ENCODE data around the gene TNFRSF12A. TPM values are rescaled to one million over a fixed set of nuclear protein-coding genes. Genes with fewer than 3 reads are reported as not detected.
A peak's percentile ranks its signal among the peaks of the same experiment; 100 is the strongest.

The TNFRSF12A gene
- total RNA-seq, 1 donor from 2014 or later: 74.9 TPM

DNA sequence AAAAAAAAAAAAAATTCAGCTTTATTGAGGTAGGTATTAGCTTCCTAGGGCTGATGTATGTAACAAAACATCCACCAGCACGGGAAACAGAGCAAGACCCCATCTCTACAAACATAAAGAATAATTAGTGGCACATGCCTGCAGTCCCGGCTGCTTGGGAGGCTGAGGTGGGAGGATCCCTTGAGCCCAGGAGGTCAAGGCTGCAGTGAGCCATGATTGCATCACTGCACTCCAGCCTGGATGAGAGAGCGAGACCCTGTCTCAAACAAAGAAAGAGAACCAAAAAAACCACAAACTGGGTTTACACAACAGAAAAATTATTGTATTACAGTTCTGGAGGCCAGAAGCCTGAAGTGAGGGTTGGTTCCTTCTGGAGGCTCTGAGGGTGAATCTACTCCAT, 22.2 kb downstream of the TNFRSF12A start:
- ATAC-seq: no peak
- Histone ChIP-seq H3K27me3 (peaks cover 77% of the 10 kb centered on the region), H3K4me3 (no peak overlapping the region), H3K4me1 (peaks cover 12% of the 10 kb centered on the region), H3K36me3 (no peaks in the 10 kb centered on the region), H3K9me3 (no peaks in the 10 kb centered on the region), H3K27ac (no peak overlapping the region)
- TF ChIP-seq, protein P1, sequence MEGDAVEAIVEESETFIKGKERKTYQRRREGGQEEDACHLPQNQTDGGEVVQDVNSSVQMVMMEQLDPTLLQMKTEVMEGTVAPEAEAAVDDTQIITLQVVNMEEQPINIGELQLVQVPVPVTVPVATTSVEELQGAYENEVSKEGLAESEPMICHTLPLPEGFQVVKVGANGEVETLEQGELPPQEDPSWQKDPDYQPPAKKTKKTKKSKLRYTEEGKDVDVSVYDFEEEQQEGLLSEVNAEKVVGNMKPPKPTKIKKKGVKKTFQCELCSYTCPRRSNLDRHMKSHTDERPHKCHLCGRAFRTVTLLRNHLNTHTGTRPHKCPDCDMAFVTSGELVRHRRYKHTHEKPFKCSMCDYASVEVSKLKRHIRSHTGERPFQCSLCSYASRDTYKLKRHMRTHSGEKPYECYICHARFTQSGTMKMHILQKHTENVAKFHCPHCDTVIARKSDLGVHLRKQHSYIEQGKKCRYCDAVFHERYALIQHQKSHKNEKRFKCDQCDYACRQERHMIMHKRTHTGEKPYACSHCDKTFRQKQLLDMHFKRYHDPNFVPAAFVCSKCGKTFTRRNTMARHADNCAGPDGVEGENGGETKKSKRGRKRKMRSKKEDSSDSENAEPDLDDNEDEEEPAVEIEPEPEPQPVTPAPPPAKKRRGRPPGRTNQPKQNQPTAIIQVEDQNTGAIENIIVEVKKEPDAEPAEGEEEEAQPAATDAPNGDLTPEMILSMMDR (IDR thresholded peaks at IDR 0.05): no peak
- intact Hi-C loops (cut with DNase I): no loop called here
- no peak for DNase-seq

DNA sequence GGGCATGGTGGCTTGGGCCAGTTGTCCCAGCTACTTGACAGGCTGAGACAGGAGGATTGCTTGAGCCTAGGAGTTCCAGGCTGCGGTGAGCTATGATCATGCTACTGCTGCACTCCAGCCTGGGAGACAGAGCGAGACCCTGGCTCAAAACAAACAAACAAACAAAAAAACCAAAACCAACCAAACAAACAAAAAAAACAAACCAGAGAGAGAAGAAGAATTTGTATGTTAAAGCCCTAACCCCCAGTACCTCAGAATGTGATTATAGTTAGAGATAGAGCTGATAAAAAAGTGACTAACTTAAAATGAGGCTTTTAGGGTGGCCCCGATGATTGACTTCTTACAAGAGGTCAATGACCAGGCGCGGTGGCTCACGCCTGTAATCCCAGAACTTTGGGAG, 24.5 kb downstream of the TNFRSF12A start:
- peaks cover 12% of the 10 kb centered on the region for H3K4me1 ChIP-seq
- H3K27ac ChIP-seq: no peak overlapping the region
- TF ChIP-seq, protein P1 (IDR thresholded peaks at IDR 0.05): no peak
- intact Hi-C loops (cut with DNase I): no loop called here
- DNase-seq: no peak
- ATAC-seq: no peak
- H3K36me3 ChIP-seq: no peaks in the 10 kb centered on the region
- peaks cover 76% of the 10 kb centered on the region for H3K27me3 ChIP-seq
- H3K9me3 ChIP-seq: no peaks in the 10 kb centered on the region
- no peak overlapping the region for H3K4me3 ChIP-seq

DNA sequence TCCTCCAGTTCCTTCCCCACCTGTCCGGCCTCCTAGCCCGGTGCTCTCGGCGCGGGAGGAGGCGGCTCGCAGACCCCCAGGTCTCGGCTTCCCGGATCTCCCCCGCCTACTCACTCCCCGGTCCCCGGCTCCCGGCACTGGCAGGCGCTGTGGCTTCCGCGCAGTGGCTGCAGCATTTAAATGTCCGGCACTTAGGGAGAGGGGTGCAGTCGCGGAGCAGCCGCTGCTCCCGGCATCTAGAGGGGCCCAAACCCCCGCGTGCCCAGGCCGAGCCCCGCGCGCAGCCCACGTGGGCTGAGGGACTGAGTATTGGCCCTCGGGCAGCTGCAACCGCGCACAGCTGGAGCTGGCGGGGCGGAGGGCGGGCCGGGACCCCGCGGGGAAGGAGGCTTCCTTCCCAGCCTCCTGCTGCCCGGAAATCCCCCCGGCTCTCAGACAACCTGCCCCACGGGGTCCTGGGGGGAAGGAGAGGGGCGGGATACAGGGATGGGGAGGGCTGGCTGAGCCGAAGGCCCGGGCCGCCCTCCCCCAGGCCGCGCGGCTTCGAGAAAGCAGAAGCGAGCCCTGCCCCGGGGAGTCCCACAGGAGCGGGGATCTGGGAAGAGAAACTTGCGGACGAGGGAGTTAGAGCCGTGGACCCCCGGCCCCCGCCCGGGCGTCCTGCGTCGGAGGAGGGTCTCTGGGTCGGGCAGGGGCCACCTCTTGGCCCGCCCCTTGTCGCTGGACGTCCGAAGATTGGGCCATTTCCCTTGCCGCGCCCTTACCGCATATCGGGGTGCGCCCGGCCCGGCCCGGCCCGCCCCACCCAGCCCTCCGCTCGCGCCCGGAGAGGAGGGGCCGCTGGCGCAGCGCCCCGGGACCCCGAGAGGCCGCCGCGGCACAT, 25.8 kb downstream of the TNFRSF12A start, which contains the start of gene MMP25:
Gene MMP25 (plus strand): TSS at position 804 of the 883 bp plus-strand sequence. CDS start 357 bp downstream, outside the sequence.
- peak; percentile 75 for DNase-seq
- Histone ChIP-seq H3K27me3 (peaks cover 78% of the 10 kb centered on the region), H3K36me3 (no peaks in the 10 kb centered on the region), H3K4me1 (peaks cover 12% of the 10 kb centered on the region), H3K4me3 (peak within 1 kb of the TSS; percentile 53), H3K27ac (peak within 1 kb of the TSS; percentile 42), H3K9me3 (no peaks in the 10 kb centered on the region)
- TF ChIP-seq, protein P1 (IDR thresholded peaks at IDR 0.05): no peak
- intact Hi-C loops (cut with DNase I): no loop called here
- ATAC-seq: peak; percentile 68

- Histone ChIP-seq H3K9me3 (no peaks in the 10 kb centered on the region), H3K36me3 (no peaks in the 10 kb centered on the region), H3K27me3 (peaks cover 70% of the 10 kb centered on the region), H3K27ac (no peak overlapping the region), H3K4me3 (peak overlapping the region; percentile 53), H3K4me1 (peaks cover 12% of the 10 kb centered on the region)
- no peak for DNase-seq
- intact Hi-C loops (cut with DNase I): no loop called here
- ATAC-seq: peak; percentile 13
- TF ChIP-seq, protein P1 (IDR thresholded peaks at IDR 0.05): no peak
Measured at GRCh38 chr16:3046641-3047386, 26.6 kb downstream of the TNFRSF12A start.

DNA sequence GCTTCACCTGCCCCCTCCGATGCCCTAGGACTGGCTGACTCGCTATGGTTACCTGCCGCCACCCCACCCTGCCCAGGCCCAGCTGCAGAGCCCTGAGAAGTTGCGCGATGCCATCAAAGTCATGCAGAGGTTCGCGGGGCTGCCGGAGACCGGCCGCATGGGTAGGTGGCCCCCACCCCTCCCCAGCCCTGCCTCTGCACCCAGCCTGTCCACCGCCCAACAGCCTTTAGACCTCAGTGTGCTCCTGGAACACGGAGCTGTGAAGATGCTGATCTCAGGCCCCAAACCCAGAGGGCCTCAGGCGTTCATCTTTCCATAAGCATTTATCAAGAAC, 27.2 kb downstream of the TNFRSF12A start:
- H3K9me3 ChIP-seq: no peaks in the 10 kb centered on the region
- intact Hi-C loops (cut with DNase I): no loop called here
- DNase-seq (no peak), ATAC-seq (no peak)
- TF ChIP-seq, protein P1 (IDR thresholded peaks at IDR 0.05): no peak
- no peak overlapping the region for H3K4me3 ChIP-seq
- H3K36me3 ChIP-seq: no peaks in the 10 kb centered on the region
- peaks cover 12% of the 10 kb centered on the region for H3K4me1 ChIP-seq
- no peak overlapping the region for H3K27ac ChIP-seq
- peaks cover 67% of the 10 kb centered on the region for H3K27me3 ChIP-seq
